T-helper 17 cell (primary cell): Measurements from ENCODE around the gene CPO. TPM values are rescaled to one million over a fixed set of nuclear protein-coding genes. Genes with fewer than 3 reads are reported as not detected.

Experiments
- ATAC-seq: fragments of 150-1000 bp; cut with Tn5 transposase; 2 replicates; pipeline ENCODE4 v1.10.0; 2021; ENCODE audit warnings: mild to moderate bottlenecking, moderate library complexity
- DNase-seq, 3 donors: peaks; one replicate each; pipeline versions ENCODE4 v3.0.0 to v3.0.0-alpha.2; 2020 to 2021
- H3K9me3 ChIP-seq: one replicate; pipeline ENCODE4 v1.7.0; 2013; ENCODE audit warnings: low read length, mild to moderate bottlenecking; ENCODE audit not compliant: control insufficient read depth, poor library complexity, severe bottlenecking
- H3K27ac Mint-ChIP-seq: one replicate; pipeline ENCODE4 v1.8.0; 2022; ENCODE audit warnings: mild to moderate bottlenecking, moderate library complexity, mixed read lengths
- H3K27me3 Mint-ChIP-seq: one replicate; pipeline ENCODE4 v1.8.0; 2022; ENCODE audit warnings: mixed read lengths
- H3K36me3 Mint-ChIP-seq: one replicate; pipeline ENCODE4 v1.8.0; 2022; ENCODE audit warnings: low read depth, mixed read lengths
- H3K4me1 Mint-ChIP-seq: one replicate; pipeline ENCODE4 v1.8.0; 2022; ENCODE audit warnings: mild to moderate bottlenecking, mixed read lengths
- H3K4me3 Mint-ChIP-seq: one replicate; pipeline ENCODE4 v1.8.0; 2022; ENCODE audit warnings: mild to moderate bottlenecking, moderate library complexity, mixed read lengths
- total RNA-seq, 4 donors: library from RNA in 2 of 4; stranded (reverse) in 2 of 4; gene quantifications; one replicate each; pipeline ENCODE4 v1.2.3 and lab custom pipeline; 2022 to 2026

The CPO gene
- total RNA-seq (under 1 TPM in 1 of 2 donors, not detected in 1; 0.22 TPM), total RNA-seq (lab: John Stamatoyannopoulos, UW) (0.12 to 0.15 reads per million in 2 donors)

GRCh38 chr2:206939340-206939739, at the start of gene CPO:
Gene CPO (plus strand): TSS chr2:206939518. CDS start chr2:206939600, 82 bp downstream.
- H3K27ac Mint-ChIP-seq, result no peak within 1 kb of the TSS

GRCh38 chr2:206890179-206890578, 49.1 kb upstream of the CPO start:
- no peak for DNase-seq
- ATAC-seq, result no peak
- no peak overlapping the region for H3K4me3 Mint-ChIP-seq
- H3K27me3 Mint-ChIP-seq, result no peaks in the 10 kb centered on the region
- H3K4me1 Mint-ChIP-seq, result no peaks in the 10 kb centered on the region
- H3K36me3 Mint-ChIP-seq, result no peaks in the 10 kb centered on the region
- no peaks in the 10 kb centered on the region for H3K9me3 ChIP-seq
- H3K27ac Mint-ChIP-seq, result no peak overlapping the region

More at GRCh38 chr2:206939340-206939739, at the start of gene CPO:
- no peaks in the 10 kb centered on the region for H3K36me3 Mint-ChIP-seq
- no peaks in the 10 kb centered on the region for H3K4me1 Mint-ChIP-seq
- no peak for DNase-seq
- H3K9me3 ChIP-seq, result no peaks in the 10 kb centered on the region
- ATAC-seq, result no peak
- peaks cover 6% of the 10 kb centered on the region for H3K27me3 Mint-ChIP-seq
- H3K4me3 Mint-ChIP-seq, result no peak within 1 kb of the TSS

GRCh38 chr2:206890926-206891325, 48.4 kb upstream of the CPO start:
- no peak overlapping the region for H3K27ac Mint-ChIP-seq
- DNase-seq (no peak), ATAC-seq (no peak)
- H3K36me3 Mint-ChIP-seq, result no peaks in the 10 kb centered on the region
- no peaks in the 10 kb centered on the region for H3K4me1 Mint-ChIP-seq
- no peak overlapping the region for H3K4me3 Mint-ChIP-seq
- no peaks in the 10 kb centered on the region for H3K9me3 ChIP-seq
- H3K27me3 Mint-ChIP-seq, result no peaks in the 10 kb centered on the region

- H3K4me1 Mint-ChIP-seq, result no peaks in the 10 kb centered on the region
Observed at GRCh38 chr2:206915121-206915520, 24.2 kb upstream of the CPO start.

GRCh38 chr2:206918263-206918662, 21.1 kb upstream of the CPO start:
- peaks cover 6% of the 10 kb centered on the region for H3K36me3 Mint-ChIP-seq
- DNase-seq, result no peak
- H3K27ac Mint-ChIP-seq, result no peak overlapping the region

More at GRCh38 chr2:206915121-206915520, 24.2 kb upstream of the CPO start:
- ATAC-seq (no peak), DNase-seq (no peak)
- H3K27ac Mint-ChIP-seq, result no peak overlapping the region
- peaks cover 4% of the 10 kb centered on the region for H3K27me3 Mint-ChIP-seq
- no peak overlapping the region for H3K4me3 Mint-ChIP-seq
- H3K36me3 Mint-ChIP-seq, result no peaks in the 10 kb centered on the region
- H3K9me3 ChIP-seq, result no peaks in the 10 kb centered on the region

GRCh38 chr2:206920310-206920709, 19.0 kb upstream of the CPO start:
- ATAC-seq, result no peak
- Mint-ChIP-seq H3K27me3 (peaks cover 4% of the 10 kb centered on the region), H3K27ac (no peak overlapping the region), H3K4me3 (no peak overlapping the region), H3K36me3 (peaks cover 6% of the 10 kb centered on the region), H3K4me1 (no peaks in the 10 kb centered on the region)
- no peak for DNase-seq
- H3K9me3 ChIP-seq, result no peaks in the 10 kb centered on the region

More at GRCh38 chr2:206918263-206918662, 21.1 kb upstream of the CPO start:
- Mint-ChIP-seq H3K27me3 (peaks cover 4% of the 10 kb centered on the region), H3K4me3 (no peak overlapping the region), H3K4me1 (no peaks in the 10 kb centered on the region)
- no peak for ATAC-seq
- H3K9me3 ChIP-seq, result no peaks in the 10 kb centered on the region

- Mint-ChIP-seq H3K27me3 (peaks cover 4% of the 10 kb centered on the region), H3K4me1 (no peaks in the 10 kb centered on the region), H3K36me3 (peaks cover 6% of the 10 kb centered on the region), H3K27ac (no peak overlapping the region), H3K4me3 (no peak overlapping the region)
- no peaks in the 10 kb centered on the region for H3K9me3 ChIP-seq
- ATAC-seq, result no peak
- DNase-seq, result no peak
Observed at GRCh38 chr2:206920951-206921350, 18.4 kb upstream of the CPO start.

GRCh38 chr2:206921529-206921928, 17.8 kb upstream of the CPO start:
- H3K4me3 Mint-ChIP-seq, result no peak overlapping the region
- H3K9me3 ChIP-seq, result no peaks in the 10 kb centered on the region
- ATAC-seq, result no peak
- H3K27me3 Mint-ChIP-seq, result peaks cover 4% of the 10 kb centered on the region
- peaks cover 6% of the 10 kb centered on the region for H3K36me3 Mint-ChIP-seq
- H3K4me1 Mint-ChIP-seq, result no peaks in the 10 kb centered on the region
- H3K27ac Mint-ChIP-seq, result no peak overlapping the region
- DNase-seq, result no peak

GRCh38 chr2:206935991-206936842, 3.1 kb upstream of the CPO start:
- ATAC-seq (no peak), DNase-seq (no peak)
- Mint-ChIP-seq H3K27me3 (peaks cover 6% of the 10 kb centered on the region), H3K36me3 (no peaks in the 10 kb centered on the region), H3K4me1 (no peaks in the 10 kb centered on the region), H3K4me3 (no peak overlapping the region), H3K27ac (no peak overlapping the region)
- no peaks in the 10 kb centered on the region for H3K9me3 ChIP-seq

- no peaks in the 10 kb centered on the region for H3K9me3 ChIP-seq
- H3K4me3 Mint-ChIP-seq, result no peak overlapping the region
- DNase-seq (no peak), ATAC-seq (no peak)
- no peaks in the 10 kb centered on the region for H3K36me3 Mint-ChIP-seq
- no peak overlapping the region for H3K27ac Mint-ChIP-seq
- peaks cover 6% of the 10 kb centered on the region for H3K27me3 Mint-ChIP-seq
- no peaks in the 10 kb centered on the region for H3K4me1 Mint-ChIP-seq
Observed at GRCh38 chr2:206936843-206937230, 2.5 kb upstream of the CPO start.

GRCh38 chr2:206937555-206937954, 1.8 kb upstream of the CPO start:
- Mint-ChIP-seq H3K27me3 (peaks cover 6% of the 10 kb centered on the region), H3K36me3 (no peaks in the 10 kb centered on the region), H3K4me3 (no peak overlapping the region), H3K4me1 (no peaks in the 10 kb centered on the region), H3K27ac (no peak overlapping the region)
- DNase-seq (no peak), ATAC-seq (no peak)
- H3K9me3 ChIP-seq, result no peaks in the 10 kb centered on the region

GRCh38 chr2:206940546-206940945, 1.2 kb downstream of the CPO start:
- DNase-seq (no peak), ATAC-seq (no peak)
- H3K4me3 Mint-ChIP-seq, result no peak overlapping the region
- no peaks in the 10 kb centered on the region for H3K36me3 Mint-ChIP-seq
- peaks cover 6% of the 10 kb centered on the region for H3K27me3 Mint-ChIP-seq
- H3K4me1 Mint-ChIP-seq, result no peaks in the 10 kb centered on the region
- no peaks in the 10 kb centered on the region for H3K9me3 ChIP-seq
- H3K27ac Mint-ChIP-seq, result no peak overlapping the region

- Mint-ChIP-seq H3K4me3 (no peak overlapping the region), H3K27me3 (peaks cover 6% of the 10 kb centered on the region), H3K4me1 (no peaks in the 10 kb centered on the region), H3K27ac (no peak overlapping the region), H3K36me3 (no peaks in the 10 kb centered on the region)
- no peaks in the 10 kb centered on the region for H3K9me3 ChIP-seq
- ATAC-seq, result no peak
- DNase-seq, result no peak
Observed at GRCh38 chr2:206942592-206943478, 3.5 kb downstream of the CPO start.
